GM21825 (cell line): ENCODE data around the gene MND1.
A peak's percentile ranks its signal among the peaks of the same experiment; 100 is the strongest.
"Not testable (repeated sequence)": the region's sequence is repeated elsewhere in the genome, so short reads cannot be mapped to it uniquely, and the experiment has no call there.

ENCODE experiments used
- ATAC-seq: cut with Tn5 transposase; IDR thresholded peaks from one replicate; pipeline ENCODE4 v1.9.1; 2021; ENCODE audit warnings: mild to moderate bottlenecking, moderate library complexity; ENCODE audit not compliant: unreplicated experiment

The MND1 gene

GRCh38 chr4:153438916-153439756 is 94.6 kb downstream of the MND1 start:
- peak; percentile 76 for ATAC-seq

DNA sequence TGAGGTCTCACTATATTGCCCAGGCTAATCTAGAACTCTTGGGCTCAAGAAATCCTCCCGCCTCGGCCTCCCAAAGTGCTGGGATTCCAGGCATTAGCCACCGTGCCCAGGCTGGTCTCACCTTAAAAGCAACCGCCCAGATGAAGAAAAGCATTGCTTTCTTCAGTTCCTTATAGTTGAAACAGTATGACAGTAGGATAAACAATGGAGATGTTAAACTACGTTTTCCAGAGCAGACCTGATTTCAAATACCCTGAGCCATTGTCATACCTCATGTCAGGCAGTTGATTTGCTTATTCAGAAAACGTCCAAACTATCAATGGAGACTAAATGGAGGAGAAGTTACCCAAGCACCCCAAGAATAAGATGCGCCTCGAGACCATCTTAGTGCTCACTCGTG is 95.3 kb downstream of the MND1 start:
- no peak for ATAC-seq

DNA sequence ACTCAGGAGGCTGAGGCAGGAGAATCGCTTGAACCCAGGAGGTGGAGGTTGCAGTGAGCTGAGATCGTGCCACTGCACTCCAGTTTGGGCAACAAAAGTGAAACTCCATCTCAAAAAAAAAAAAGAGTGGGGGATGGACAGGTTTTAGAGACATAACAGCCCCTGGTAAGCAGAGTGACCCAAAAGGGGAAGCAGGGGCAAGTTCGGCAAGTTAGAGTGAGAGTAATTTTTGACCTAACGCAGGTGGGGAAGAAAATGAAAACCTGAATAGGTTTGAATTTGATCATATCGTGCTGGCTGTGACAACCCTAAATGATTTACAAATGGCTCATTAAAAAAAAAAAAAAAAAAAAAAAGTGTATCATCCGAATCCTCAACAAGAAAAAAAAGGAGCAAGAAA is 96.0 kb downstream of the MND1 start:
- ATAC-seq: no peak

DNA sequence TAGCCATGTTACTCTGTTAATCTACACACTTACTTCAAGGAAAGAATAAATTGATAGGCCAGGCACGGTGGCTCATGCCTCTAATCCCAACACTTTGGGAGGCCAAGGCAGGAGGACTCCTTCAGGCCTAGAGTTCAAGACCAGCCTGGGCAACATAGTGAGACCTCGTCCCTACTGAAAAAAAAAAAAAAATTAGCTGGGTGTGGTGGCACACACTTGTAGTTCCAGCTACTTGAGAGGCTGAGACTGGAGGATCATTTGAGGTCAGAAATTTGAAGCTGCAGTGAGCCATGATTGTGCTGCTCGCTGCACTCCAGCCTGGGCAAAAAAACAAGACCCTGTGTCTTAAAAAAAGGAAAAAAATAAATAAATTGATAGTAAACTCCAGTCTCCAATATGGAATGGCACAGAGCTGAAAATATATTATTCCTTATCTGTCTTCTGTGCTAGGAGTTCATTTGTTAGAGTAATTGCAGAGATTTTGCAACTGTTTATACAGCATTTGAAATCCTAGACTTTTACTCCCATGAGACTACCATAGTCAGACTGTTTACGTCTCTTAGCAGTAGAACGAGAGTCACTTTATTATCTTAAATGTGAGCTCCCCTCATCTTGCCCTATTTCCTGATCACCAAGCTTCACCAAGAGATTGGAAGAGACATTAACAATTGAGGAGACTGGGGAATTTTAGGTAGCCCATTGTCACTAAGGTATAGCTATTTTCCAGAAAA is 102.9 kb downstream of the MND1 start:
- ATAC-seq: no peak

DNA sequence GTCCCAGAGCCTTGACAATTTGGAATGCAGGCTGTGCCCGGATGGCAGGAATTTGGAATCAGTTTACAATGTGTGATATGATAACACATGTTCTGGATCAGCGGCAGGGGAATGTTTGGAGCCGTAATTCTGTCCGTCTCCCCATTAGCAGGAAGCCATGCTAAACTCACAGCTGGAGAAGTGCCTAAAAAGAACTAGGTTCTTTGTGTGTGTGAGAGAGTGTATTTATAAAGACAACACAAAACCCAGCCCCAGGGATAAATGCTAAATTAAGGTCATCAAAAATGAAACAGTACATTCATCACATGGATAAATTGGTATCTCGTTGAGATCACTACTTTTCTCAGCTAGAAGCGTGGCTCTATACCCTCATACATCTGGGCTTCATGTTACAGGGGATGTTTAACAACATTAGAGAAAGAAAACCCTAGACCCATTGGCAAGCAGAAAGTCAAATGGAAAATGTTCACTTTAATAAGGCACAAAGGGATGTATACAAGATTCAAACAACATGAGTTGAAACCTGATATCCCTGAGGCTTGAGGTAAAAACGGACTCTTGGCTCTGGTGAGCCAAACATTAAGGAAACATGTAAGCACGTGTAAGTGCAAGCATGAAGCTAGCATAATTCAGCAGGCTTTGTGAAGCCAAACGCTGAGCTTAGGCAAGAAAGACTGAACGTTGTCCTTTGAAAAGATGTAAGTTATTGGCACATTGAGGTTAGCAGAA is 103.7 kb downstream of the MND1 start:
- no peak for ATAC-seq

- no peak for ATAC-seq
Measured at GRCh38 chr4:153449338-153449737, 104.8 kb downstream of the MND1 start.

GRCh38 chr4:153450544-153450917 is 106.0 kb downstream of the MND1 start:
- peak; percentile 45 for ATAC-seq

GRCh38 chr4:153451145-153451544 is 106.7 kb downstream of the MND1 start:
- not testable (repeated sequence) for ATAC-seq

DNA sequence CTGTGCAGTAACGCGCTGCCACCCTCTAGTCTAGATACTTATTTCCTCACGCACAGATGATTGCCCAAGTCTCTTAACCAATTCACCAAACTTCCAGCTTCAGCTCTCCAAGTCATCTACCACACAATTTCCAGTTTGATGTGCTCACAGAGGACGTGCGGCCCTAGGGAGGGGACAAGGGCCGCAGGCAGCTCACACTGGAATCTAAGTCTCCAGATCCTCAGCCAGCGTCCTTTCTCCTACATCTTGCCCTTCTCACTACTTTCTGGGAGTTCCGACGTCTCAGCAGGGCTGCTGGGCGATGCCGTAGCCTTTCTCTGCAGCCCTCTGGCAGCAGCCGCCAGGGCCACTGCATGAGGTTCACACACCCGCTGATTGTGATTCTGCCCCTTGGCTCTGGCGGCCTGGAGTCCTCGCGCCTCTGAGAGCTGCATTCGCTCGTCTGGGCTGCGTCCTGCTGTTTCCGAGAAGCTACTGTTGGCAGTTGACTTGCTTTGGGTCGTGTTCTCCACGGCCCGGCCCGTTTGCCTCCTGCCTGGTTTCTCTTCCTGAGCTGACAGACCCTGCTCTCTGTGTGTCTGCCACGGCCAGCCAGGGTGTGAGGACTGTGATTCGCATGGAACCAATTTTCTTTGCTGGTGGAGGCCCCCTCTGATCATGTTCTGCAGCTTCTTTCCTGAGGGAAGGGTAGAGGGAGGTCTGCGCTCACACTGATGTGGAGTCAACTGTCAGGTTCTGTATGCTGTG is 107.6 kb downstream of the MND1 start:
- no peak for ATAC-seq

DNA sequence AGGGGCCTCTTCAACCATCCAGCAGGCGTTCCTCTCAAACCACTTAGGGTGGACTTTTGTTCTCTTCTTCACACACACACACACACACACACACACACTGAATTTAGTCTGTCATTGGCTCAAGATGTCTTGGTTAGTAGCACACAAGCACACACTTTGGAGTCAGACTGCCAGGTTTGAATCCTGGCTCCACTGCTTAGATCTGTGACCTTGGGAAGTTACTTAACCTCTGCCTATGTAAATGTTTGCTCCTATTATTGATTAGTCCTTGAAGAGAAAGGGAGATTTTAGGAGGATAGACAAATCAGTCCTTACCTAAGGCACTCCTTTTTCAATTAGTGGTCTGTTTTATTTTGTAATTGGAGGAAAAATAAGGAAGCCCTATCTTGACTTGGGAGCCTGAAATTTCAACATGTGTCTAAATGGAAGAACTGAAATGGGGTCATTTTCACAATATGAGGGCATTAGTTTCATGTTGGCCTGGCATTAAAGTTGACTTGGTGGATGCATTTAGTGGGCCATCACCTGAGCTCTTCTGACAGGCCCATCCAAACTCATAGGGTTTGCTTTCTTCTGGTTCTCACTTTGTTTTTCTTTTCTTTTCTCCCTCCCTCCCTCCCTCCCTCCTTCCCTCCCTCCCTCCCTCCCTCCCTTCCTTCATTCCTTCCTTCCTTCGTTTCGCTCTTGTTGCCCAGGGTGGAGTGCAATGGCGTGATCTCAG is 108.3 kb downstream of the MND1 start:
- no peak for ATAC-seq

- no peak for ATAC-seq
Measured at GRCh38 chr4:153453402-153453801, 108.9 kb downstream of the MND1 start.

DNA sequence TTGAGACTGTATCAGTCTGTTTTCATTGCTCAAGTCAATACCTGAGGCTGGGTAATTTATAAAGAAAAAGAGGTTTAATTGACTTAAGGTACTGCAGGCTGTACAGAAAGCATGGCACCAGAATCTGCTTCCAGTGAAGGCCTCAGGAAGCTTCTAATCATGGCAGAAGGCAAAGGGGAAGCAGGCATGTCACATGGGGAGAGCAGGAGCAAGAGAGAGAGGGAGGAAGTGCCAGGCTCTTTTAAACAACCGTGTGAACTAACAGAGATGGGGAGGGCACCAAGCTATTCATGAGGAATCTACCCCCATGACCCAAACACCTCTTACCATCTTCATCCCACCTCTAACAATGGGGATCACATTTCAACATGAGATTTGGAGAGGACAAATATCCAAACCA is 114.5 kb downstream of the MND1 start:
- no peak for ATAC-seq

GRCh38 chr4:153461549-153461948 is 117.1 kb downstream of the MND1 start:
- ATAC-seq: not testable (repeated sequence)

GRCh38 chr4:153464068-153464467 is 119.6 kb downstream of the MND1 start:
- no peak for ATAC-seq
